GM12891 (cell line): ENCODE results near the gene FLT1.

ENCODE experiments used
- POLR2A ChIP-seq: IDR thresholded peaks from 2 replicates; pipeline ENCODE4 v1.6.1; 2011; ENCODE audit warnings: low read depth, low read length, control low read depth
- POLR2AphosphoS5 ChIP-seq: IDR thresholded peaks from 2 replicates; pipeline ENCODE4 v1.6.1; 2011; ENCODE audit warnings: low read depth, low read length, control low read depth
- TAF1 ChIP-seq: IDR thresholded peaks from 2 replicates; pipeline ENCODE4 v1.6.1; 2011; ENCODE audit warnings: low read depth, low read length, control low read depth

- TF ChIP-seq TAF1 (no peak), POLR2A (no peak), POLR2AphosphoS5 (no peak)
Observed at GRCh38 chr13:28534801-28535200, 39.9 kb upstream of the FLT1 start.
